DND-41 (cell line): ENCODE measurements around the gene PBX3.

Experiments used
- CTCF ChIP-seq: IDR thresholded peaks from 2 replicates; pipeline ENCODE4 v1.5.1; 2012; ENCODE audit warnings: borderline replicate concordance, low read length, moderate library complexity, mild to moderate bottlenecking; ENCODE audit not compliant: poor library complexity, severe bottlenecking; ENCODE audit errors: extremely low read depth
- EZH2 ChIP-seq: IDR thresholded peaks from 3 replicates; pipeline ENCODE4 v1.6.1; 2012; ENCODE audit warnings: borderline replicate concordance, low read depth, mild to moderate bottlenecking, moderate library complexity, low read length, inconsistent platforms; ENCODE audit not compliant: severe bottlenecking

- no peak for TF ChIP-seq CTCF
- no peak for TF ChIP-seq EZH2
These were observed 161.0 kb downstream of the PBX3 start for GRCh38 chr9:125908136-125908535.
